DOHH2 (cell line): ENCODE measurements around the gene XKR8.

ENCODE experiments used
- H3F3A ChIP-seq: fragments of 200-600 bp; sonication (generic), shearing (Covaris generic); 2 replicates; pipeline ENCODE4 v1.6.0; 2016; ENCODE audit warnings: antibody characterized with exemption, mild to moderate bottlenecking; ENCODE audit not compliant: control insufficient read depth, insufficient read depth
- H3K27ac ChIP-seq: fragments of 200-600 bp; sonication (generic); 2 replicates; pipeline ENCODE4 v1.5.1; 2014; ENCODE audit warnings: low read depth, mild to moderate bottlenecking, low read length, moderate library complexity
- H3K27me3 ChIP-seq: fragments of 200-600 bp; sonication (generic); 2 replicates; pipeline ENCODE4 v1.6.1; 2014; ENCODE audit warnings: mild to moderate bottlenecking, low read length, mixed read lengths; ENCODE audit not compliant: control insufficient read depth
- H3K36me3 ChIP-seq: fragments of 200-600 bp; sonication (generic); 2 replicates; pipeline ENCODE4 v1.6.1; 2014; ENCODE audit warnings: mild to moderate bottlenecking, low read length, moderate library complexity, mixed read lengths; ENCODE audit not compliant: control insufficient read depth
- H3K4me1 ChIP-seq: fragments of 200-600 bp; sonication (generic); 2 replicates; pipeline ENCODE4 v1.6.1; 2014; ENCODE audit warnings: mild to moderate bottlenecking, low read length, mixed read lengths; ENCODE audit not compliant: control insufficient read depth
- H3K4me2 ChIP-seq: fragments of 200-600 bp; sonication (generic); 2 replicates; pipeline ENCODE4 v1.6.0; 2014; ENCODE audit warnings: mild to moderate bottlenecking, low read length, moderate library complexity
- H3K4me3 ChIP-seq: fragments of 200-600 bp; sonication (generic); 2 replicates; pipeline ENCODE4 v1.5.1; 2014; ENCODE audit warnings: mild to moderate bottlenecking, low read length, mixed read lengths
- H3K79me2 ChIP-seq: fragments of 200-600 bp; sonication (generic); 2 replicates; pipeline ENCODE4 v1.6.1; 2014; ENCODE audit warnings: mild to moderate bottlenecking, low read length, mixed read lengths; ENCODE audit not compliant: control insufficient read depth
- H3K9me2 ChIP-seq: fragments of 200-600 bp; sonication (generic); replicated peaks from 2 replicates; pipeline ENCODE4 v1.6.1; 2014; ENCODE audit warnings: mild to moderate bottlenecking, low read length, mixed read lengths; ENCODE audit not compliant: control insufficient read depth
- H3K9me3 ChIP-seq: fragments of 200-600 bp; sonication (generic); 2 replicates; pipeline ENCODE4 v1.6.1; 2014; ENCODE audit warnings: antibody characterized with exemption, low read length, mixed read lengths; ENCODE audit not compliant: control insufficient read depth, insufficient read depth
- H4K20me1 ChIP-seq: fragments of 200-600 bp; sonication (generic); 2 replicates; pipeline ENCODE4 v1.6.0; 2014; ENCODE audit warnings: low read depth, mild to moderate bottlenecking, antibody characterized with exemption, low read length, moderate library complexity; ENCODE audit not compliant: control insufficient read depth, insufficient read depth
- CTCF ChIP-seq: fragments of 200-600 bp; sonication (generic); IDR thresholded peaks from one replicate; pipeline ENCODE4 v1.5.1; 2014; ENCODE audit warnings: antibody characterized with exemption, mild to moderate bottlenecking, low read depth, low read length; ENCODE audit not compliant: poor library complexity, severe bottlenecking
- EZH2phosphoT487 ChIP-seq: fragments of 200-600 bp; sonication (generic); IDR thresholded peaks from 2 replicates; pipeline ENCODE4 v1.6.1; 2017; ENCODE audit warnings: borderline replicate concordance, mild to moderate bottlenecking, antibody characterized with exemption, low read length, moderate library complexity, mixed read lengths

Gene XKR8

GRCh38 chr1:28010969-28011368, 51.2 kb downstream of the XKR8 start:
- Histone ChIP-seq H3K79me2 (no peaks in the 10 kb centered on the region), H3K27ac (no peak overlapping the region), H3K9me3 (no peaks in the 10 kb centered on the region), H3K9me2 (no peaks in the 10 kb centered on the region), H3K4me1 (no peaks in the 10 kb centered on the region), H3K36me3 (peaks cover 74% of the 10 kb centered on the region), H4K20me1 (no peaks in the 10 kb centered on the region), H3K4me3 (no peak overlapping the region), H3K27me3 (no peaks in the 10 kb centered on the region), H3F3A (no peaks in the 10 kb centered on the region), H3K4me2 (no peak overlapping the region)
- TF ChIP-seq EZH2phosphoT487, result no peak
- TF ChIP-seq CTCF, result no peak
